Hepatocyte (in vitro differentiated cells): ENCODE results near the gene MIEF2.

Source experiments
- EZH2phosphoT487 ChIP-seq: fragments of 200-600 bp; sonication (generic); IDR thresholded peaks from one replicate; pipeline ENCODE4 v1.6.1; 2018; ENCODE audit warnings: antibody characterized with exemption, mild to moderate bottlenecking, low read depth, moderate library complexity; ENCODE audit not compliant: unreplicated experiment, severe bottlenecking
- TF ChIP-seq, protein P1 (sequence below): fragments of 200-600 bp; sonication (generic); IDR thresholded peaks from 2 replicates; pipeline ENCODE4 v1.5.1; 2016; ENCODE audit warnings: antibody characterized with exemption, mild to moderate bottlenecking; ENCODE audit not compliant: poor library complexity

DNA sequence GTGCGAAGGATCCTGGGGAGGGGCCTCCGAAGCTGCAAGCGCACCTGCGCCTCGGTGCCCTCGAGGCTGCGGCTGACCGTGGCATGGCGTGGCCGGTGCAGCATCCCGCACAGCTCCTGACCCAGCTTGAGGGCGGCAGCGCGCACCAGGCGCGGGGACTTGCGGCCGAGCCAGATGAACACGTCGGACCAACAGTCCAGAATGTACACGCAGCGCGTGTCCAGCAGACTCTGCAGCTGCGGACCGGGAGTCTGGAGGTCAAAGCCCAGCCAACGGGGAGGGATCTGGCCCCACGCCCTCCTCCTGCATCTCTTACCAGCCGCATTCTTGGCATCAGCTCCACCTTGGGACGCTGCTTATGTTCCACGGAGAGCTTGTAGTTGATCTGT lies 12.9 kb upstream of the MIEF2 start:
- no peak for TF ChIP-seq EZH2phosphoT487
- TF ChIP-seq, protein P1, sequence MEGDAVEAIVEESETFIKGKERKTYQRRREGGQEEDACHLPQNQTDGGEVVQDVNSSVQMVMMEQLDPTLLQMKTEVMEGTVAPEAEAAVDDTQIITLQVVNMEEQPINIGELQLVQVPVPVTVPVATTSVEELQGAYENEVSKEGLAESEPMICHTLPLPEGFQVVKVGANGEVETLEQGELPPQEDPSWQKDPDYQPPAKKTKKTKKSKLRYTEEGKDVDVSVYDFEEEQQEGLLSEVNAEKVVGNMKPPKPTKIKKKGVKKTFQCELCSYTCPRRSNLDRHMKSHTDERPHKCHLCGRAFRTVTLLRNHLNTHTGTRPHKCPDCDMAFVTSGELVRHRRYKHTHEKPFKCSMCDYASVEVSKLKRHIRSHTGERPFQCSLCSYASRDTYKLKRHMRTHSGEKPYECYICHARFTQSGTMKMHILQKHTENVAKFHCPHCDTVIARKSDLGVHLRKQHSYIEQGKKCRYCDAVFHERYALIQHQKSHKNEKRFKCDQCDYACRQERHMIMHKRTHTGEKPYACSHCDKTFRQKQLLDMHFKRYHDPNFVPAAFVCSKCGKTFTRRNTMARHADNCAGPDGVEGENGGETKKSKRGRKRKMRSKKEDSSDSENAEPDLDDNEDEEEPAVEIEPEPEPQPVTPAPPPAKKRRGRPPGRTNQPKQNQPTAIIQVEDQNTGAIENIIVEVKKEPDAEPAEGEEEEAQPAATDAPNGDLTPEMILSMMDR, result no peak
